T-helper 2 cell treated with Interferon-gamma antibody and Interleukin-4, amounts not matched to agents 100 ng/mL and 5 ng/mL, for 36 hours (primary cell): ENCODE results near the gene VANGL2. TPM values are rescaled to one million over a fixed set of nuclear protein-coding genes. Genes with fewer than 3 reads are reported as not detected.

Source experiments
- intact Hi-C: fragments of 100-400 bp; cut with micrococcal nuclease; formaldehyde crosslinking; loops from one replicate; pipeline ENCODE4 v1.15.1; 2023
- total RNA-seq: library from RNA; stranded (reverse); gene quantifications from 2 replicates; pipeline ENCODE4 v1.2.3, GENCODE V29; 2022

VANGL2 gene
- total RNA-seq, 1 donor from 2014 or later = not detected

- intact Hi-C loops = no loop called here
Measured at GRCh38 chr1:160455153-160455517, 54.8 kb downstream of the VANGL2 start.

- intact Hi-C loops = no loop called here
Measured at GRCh38 chr1:160459056-160459455, 58.7 kb downstream of the VANGL2 start.

DNA sequence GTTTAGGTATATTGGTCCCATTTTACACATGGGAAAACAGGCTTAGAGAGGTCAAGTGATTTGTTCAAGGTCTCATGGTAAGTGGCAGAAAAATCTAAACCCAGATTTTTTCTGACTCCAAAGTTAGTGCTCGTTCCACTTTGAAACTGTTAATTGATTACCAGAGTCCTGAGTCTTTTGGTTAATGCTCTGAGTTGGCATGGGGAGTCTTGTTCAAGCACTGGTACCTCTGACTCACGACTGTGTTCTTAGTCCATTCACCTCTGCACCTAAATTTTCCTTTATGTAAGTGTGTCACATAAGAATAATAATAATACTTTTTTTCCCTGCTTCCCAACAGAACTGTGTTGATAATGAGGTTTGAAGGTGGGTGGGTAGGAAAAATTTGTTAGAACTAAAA lies 59.3 kb downstream of the VANGL2 start:
- intact Hi-C loops = loop anchor here (2.0 kb wide), 1 partner anchor 31 kb away; no protein-coding TSS in a partner anchor

GRCh38 chr1:160460214-160460642 lies 59.9 kb downstream of the VANGL2 start:
- intact Hi-C loops = loop anchor here (2.0 kb wide), 1 partner anchor 31 kb away; no protein-coding TSS in a partner anchor

- intact Hi-C loops = loop anchor here (2.0 kb wide), 1 partner anchor 32 kb away; no protein-coding TSS in a partner anchor
Measured at GRCh38 chr1:160460683-160461287, 60.4 kb downstream of the VANGL2 start.

GRCh38 chr1:160465123-160465522 lies 64.8 kb downstream of the VANGL2 start:
- intact Hi-C loops = no loop called here

DNA sequence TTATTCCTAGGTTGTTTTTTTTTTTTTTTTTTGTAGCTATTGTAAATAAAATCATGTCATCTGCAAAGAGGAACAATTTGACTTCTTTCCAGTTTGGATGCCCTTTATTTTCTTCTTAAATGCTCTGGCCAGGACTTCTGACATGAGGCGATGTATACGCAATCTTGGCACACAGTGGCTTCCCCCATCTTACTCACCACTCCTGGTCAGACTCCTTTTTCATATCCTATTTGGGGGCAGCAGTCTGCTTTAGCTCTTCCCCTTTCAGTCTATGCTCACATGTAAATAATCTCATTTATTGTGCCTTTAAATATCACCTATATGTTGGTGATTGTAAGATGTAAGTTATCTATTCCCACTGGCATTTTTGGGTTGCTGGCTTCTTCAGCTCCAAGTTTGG lies 66.6 kb downstream of the VANGL2 start:
- intact Hi-C loops = no loop called here

DNA sequence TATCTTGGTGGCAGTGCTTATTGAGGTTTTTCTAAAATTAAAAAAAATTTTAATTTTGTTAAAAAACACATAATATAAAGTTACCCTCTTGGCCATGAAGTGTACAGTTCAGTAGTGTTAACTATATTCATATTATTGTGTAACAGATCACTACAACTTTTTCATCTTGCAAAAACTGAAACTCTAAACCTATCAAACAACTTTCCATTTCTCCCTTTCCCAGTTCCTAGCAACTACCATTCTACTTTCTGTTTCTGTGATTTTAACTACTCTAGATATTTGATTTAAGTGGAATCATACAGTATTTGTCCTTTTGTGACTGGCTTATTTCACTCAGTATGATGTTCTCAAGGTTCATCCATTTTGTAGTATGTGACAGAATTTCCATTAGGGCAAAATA lies 67.2 kb downstream of the VANGL2 start:
- intact Hi-C loops = no loop called here

DNA sequence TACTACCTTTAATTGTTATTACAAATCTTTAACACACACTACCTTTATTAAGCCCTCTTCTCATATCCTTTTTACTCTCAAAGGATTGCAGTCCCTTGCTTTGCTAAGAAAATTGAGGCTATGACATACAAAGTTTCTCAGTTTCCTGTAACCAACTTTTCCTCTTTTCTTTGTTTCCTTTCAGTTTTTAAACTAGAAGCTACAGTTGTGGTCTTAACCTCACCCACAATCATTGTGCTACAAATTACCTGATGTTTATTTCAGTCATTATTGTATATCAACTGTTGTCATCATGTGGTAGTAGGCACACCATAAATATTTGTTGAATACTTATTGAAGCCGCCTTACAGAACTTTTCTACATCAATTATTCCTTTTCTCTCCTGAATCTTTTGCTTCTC lies 70.9 kb downstream of the VANGL2 start:
- intact Hi-C loops = loop anchor here (5.0 kb wide), 2 partner anchors 34 to 51 kb away; partner anchors contain the start of gene SLAMF6

GRCh38 chr1:160472112-160472511 lies 71.7 kb downstream of the VANGL2 start:
- intact Hi-C loops = loop anchor here (5.0 kb wide), 2 partner anchors 35 to 50 kb away; partner anchors contain the start of gene SLAMF6

DNA sequence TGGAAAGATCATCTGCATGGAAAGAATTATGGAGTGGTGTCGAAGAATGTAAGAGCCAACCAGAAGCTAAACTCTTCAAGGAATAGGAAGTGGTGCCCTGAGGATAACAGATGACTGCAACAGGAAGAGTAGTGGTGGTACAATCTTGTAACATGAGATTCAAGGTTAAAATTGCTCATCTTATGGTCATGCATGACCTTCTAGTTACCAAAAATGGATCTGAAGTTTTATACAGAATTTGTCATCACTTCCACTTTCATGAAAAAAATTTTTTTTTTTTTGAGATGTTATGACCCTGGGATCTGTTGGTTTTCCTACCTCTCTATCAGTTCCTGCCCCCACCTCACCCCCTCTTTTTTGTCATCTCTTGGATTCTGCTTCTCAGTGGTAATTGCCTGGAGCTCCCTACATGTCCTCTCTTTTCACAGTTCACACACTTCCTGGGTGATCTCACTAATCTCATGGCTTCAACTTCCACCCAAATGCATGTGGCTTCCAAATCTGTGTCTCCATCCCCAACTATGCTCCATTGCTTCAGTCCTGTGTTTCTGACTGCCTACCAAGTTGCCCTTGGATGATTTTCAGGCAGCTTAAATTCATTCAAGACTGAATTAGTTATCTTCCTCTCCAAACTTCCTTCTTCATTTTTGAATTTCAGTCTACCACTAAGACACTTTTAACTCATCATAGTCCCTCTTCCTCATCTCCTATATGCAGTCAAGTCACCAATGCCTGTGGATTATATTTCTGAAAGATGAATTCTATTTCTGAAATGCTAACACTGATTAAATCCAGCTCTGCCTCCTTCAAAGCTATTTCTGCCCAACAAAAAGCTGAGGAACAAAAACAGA lies 74.3 kb downstream of the VANGL2 start:
- intact Hi-C loops = loop anchor here (5.0 kb wide), 2 partner anchors 37 to 48 kb away; partner anchors contain the start of gene SLAMF6

Other genes with a start within 250 kb of the VANGL2 start
- not detected in 2 replicates for gene ATP1A4, start 249.0 kb upstream of the VANGL2 start, total RNA-seq
- 0.11 TPM in 1 of 2 replicates, not detected in the other for gene CASQ1, start 210.0 kb upstream of the VANGL2 start, total RNA-seq
- 36.6 and 40.9 TPM in 2 replicates for gene PEA15, start 195.2 kb upstream of the VANGL2 start, total RNA-seq
- gene DCAF8, start 138.0 kb upstream of the VANGL2 start, total RNA-seq = 98.3 and 105 TPM in 2 replicates
- 43.9 and 46.4 TPM in 2 replicates for gene PEX19, start 115.4 kb upstream of the VANGL2 start, total RNA-seq
- gene COPA, start 57.3 kb upstream of the VANGL2 start, total RNA-seq = 141 and 152 TPM in 2 replicates
- gene NCSTN, start 57.2 kb upstream of the VANGL2 start, total RNA-seq = 72.9 and 76.8 TPM in 2 replicates
- 0.52 and 0.68 TPM in 2 replicates for gene NHLH1, start 33.5 kb upstream of the VANGL2 start, total RNA-seq
- gene SLAMF6, start 122.7 kb downstream of the VANGL2 start, total RNA-seq = 34.1 and 36.4 TPM in 2 replicates
- 40.8 and 43.9 TPM in 2 replicates for gene CD84, start 178.9 kb downstream of the VANGL2 start, total RNA-seq
- gene SLAMF1, start 246.5 kb downstream of the VANGL2 start, total RNA-seq = 58.9 and 63.6 TPM in 2 replicates